Measurements from ENCODE around the gene SMG6. TPM values are rescaled to one million over a fixed set of nuclear protein-coding genes. Genes with fewer than 3 reads are reported as not detected.

The SMG6 gene
- total and polyA plus RNA-seq, 7 donors, result 11.1 to 38.8 (median 22.9) TPM

GRCh38 chr17:2304931-2305330 lies 1.3 kb upstream of the SMG6 start:
- no peak for TF ChIP-seq POLR2A (IDR thresholded peaks at IDR 0.05)
- no peak for TF ChIP-seq CTCF (IDR thresholded peaks at IDR 0.05)
- no peak for TF ChIP-seq EP300 (IDR thresholded peaks at IDR 0.05)
- no peak for TF ChIP-seq POLR2AphosphoS5 (IDR thresholded peaks at IDR 0.05)
- Histone ChIP-seq H3K27ac (no peak overlapping the region), H3K9me3 (no peaks in the 10 kb centered on the region), H3K36me3 (peaks cover 0 to 9% (median 1%) of the 10 kb centered on the region in 4 donors), H3K27me3 (no peaks in the 10 kb centered on the region), H3K4me3 (no peak overlapping the region), H3K4me1 (peaks cover 0 to 24% (median 19%) of the 10 kb centered on the region in 4 donors)
- no peak for DNase-seq
- intact Hi-C loops (cut with DNase I), result no loop called here
- 91 to 95% methylated on average over 4 of the region's 4 CpGs for WGBS, 2 donors

GRCh38 chr17:2302778-2303203 lies 794 bp downstream of the SMG6 start:
- TF ChIP-seq CTCF (IDR thresholded peaks at IDR 0.05) (no peak), POLR2AphosphoS5 (IDR thresholded peaks at IDR 0.05) (no peak), EP300 (IDR thresholded peaks at IDR 0.05) (no peak), POLR2A (IDR thresholded peaks at IDR 0.05) (no peak)
- intact Hi-C loops (cut with DNase I), result loop anchor here (2.0 kb wide), 1 partner anchor 34 kb away; the partner anchor contains the start of genes SGSM2 and TSR1
- DNase-seq, result no peak
- H3K4me1 ChIP-seq, result peaks cover 0 to 24% (median 19%) of the 10 kb centered on the region in 4 donors
- no peaks in the 10 kb centered on the region for H3K27me3 ChIP-seq
- H3K9me3 ChIP-seq, result no peaks in the 10 kb centered on the region
- peak overlapping the region; percentile 87 to 93 (median 90) for H3K4me3 ChIP-seq
- peak overlapping the region; percentile 86 to 95 (median 94) for H3K27ac ChIP-seq
- WGBS, 2 donors, result 1 to 4% methylated on average over 12 of the region's 12 CpGs
- peaks cover 6 to 30% (median 8%) of the 10 kb centered on the region in 4 donors for H3K36me3 ChIP-seq

- Histone ChIP-seq H3K4me1 (peaks cover 0 to 24% (median 19%) of the 10 kb centered on the region in 4 donors), H3K36me3 (peaks cover 6 to 59% (median 8%) of the 10 kb centered on the region in 4 donors)
These were observed 3.8 kb downstream of the SMG6 start for GRCh38 chr17:2299756-2300155.

GRCh38 chr17:2299136-2299535 lies 4.4 kb downstream of the SMG6 start:
- H3K27me3 ChIP-seq, result no peaks in the 10 kb centered on the region
- no peak overlapping the region for H3K4me3 ChIP-seq
- H3K4me1 ChIP-seq, result peaks cover 0 to 23% (median 17%) of the 10 kb centered on the region in 4 donors
- WGBS, 2 donors, result 96 to 98% methylated on average over 12 of the region's 12 CpGs
- intact Hi-C loops (cut with DNase I), result no loop called here
- H3K36me3 ChIP-seq, result peaks cover 6 to 66% (median 8%) of the 10 kb centered on the region in 4 donors
- H3K9me3 ChIP-seq, result no peaks in the 10 kb centered on the region
- no peak for DNase-seq
- TF ChIP-seq EP300 (IDR thresholded peaks at IDR 0.05) (no peak), POLR2AphosphoS5 (IDR thresholded peaks at IDR 0.05) (no peak), POLR2A (IDR thresholded peaks at IDR 0.05) (no peak), CTCF (IDR thresholded peaks at IDR 0.05) (no peak)
- no peak overlapping the region for H3K27ac ChIP-seq

More at GRCh38 chr17:2299756-2300155, 3.8 kb downstream of the SMG6 start:
- TF ChIP-seq EP300 (IDR thresholded peaks at IDR 0.05) (no peak), POLR2A (IDR thresholded peaks at IDR 0.05) (no peak), CTCF (IDR thresholded peaks at IDR 0.05) (no peak)
- Histone ChIP-seq H3K4me3 (no peak overlapping the region), H3K27me3 (no peaks in the 10 kb centered on the region), H3K27ac (no peak overlapping the region), H3K9me3 (no peaks in the 10 kb centered on the region)
- intact Hi-C loops (cut with DNase I), result no loop called here
- DNase-seq, result no peak
- WGBS, 2 donors, result 95 to 96% methylated on average over 22 of the region's 22 CpGs

- no peak overlapping the region for H3K4me3 ChIP-seq
- TF ChIP-seq EP300 (IDR thresholded peaks at IDR 0.05) (no peak), POLR2A (IDR thresholded peaks at IDR 0.05) (no peak), POLR2AphosphoS5 (IDR thresholded peaks at IDR 0.05) (no peak), CTCF (IDR thresholded peaks at IDR 0.05) (no peak)
- intact Hi-C loops (cut with DNase I), result no loop called here
These were observed 6.6 kb downstream of the SMG6 start for GRCh38 chr17:2297023-2297422.

More at GRCh38 chr17:2297023-2297422, 6.6 kb downstream of the SMG6 start:
- peaks cover 13 to 87% (median 18%) of the 10 kb centered on the region in 4 donors for H3K36me3 ChIP-seq
- H3K9me3 ChIP-seq, result no peaks in the 10 kb centered on the region
- DNase-seq, result no peak
- no peaks in the 10 kb centered on the region for H3K27me3 ChIP-seq
- 91 to 95% methylated on average over 5 of the region's 5 CpGs for WGBS, 2 donors
- H3K4me1 ChIP-seq, result peaks cover 0 to 14% (median 9%) of the 10 kb centered on the region in 4 donors
- no peak overlapping the region for H3K27ac ChIP-seq

Data from sigmoid colon (tissue), 7 donors.